GM12878 (cell line): ENCODE measurements around the gene FSHR. TPM values are rescaled to one million over a fixed set of nuclear protein-coding genes. Genes with fewer than 3 reads are reported as not detected.

ENCODE experiments used
- ATAC-seq: fragments of 200-7000 bp; cut with Tn5 transposase; 3 replicates; pipeline ENCODE4 v1.9.1; 2020; ENCODE audit warnings: mild to moderate bottlenecking, moderate library complexity
- BruUV-seq: library from RNA; stranded (reverse); fragments of 400-500 nt; replicated peaks from 2 replicates; lab custom pipeline; 2021; lab: Mats Ljungman, UMichigan
- CTCF ChIA-PET: fragments of 300-600 bp; sonication (Branson Sonifier 250); formaldehyde crosslinking; extraction: SDS; loops from one replicate; lab custom pipeline; 2021; ENCODE audit warnings: inconsistent platforms; lab: Yijun Ruan, JAX
- POLR2A ChIA-PET: fragments of 350-600 bp; formaldehyde crosslinking; extraction: SDS; loops from one replicate; lab custom pipeline; 2021; ENCODE audit warnings: inconsistent platforms; lab: Charles Lee
- RAD21 ChIA-PET: fragments of 300-600 bp; sonication (Branson Sonifier 250); formaldehyde crosslinking; loops from one replicate; lab custom pipeline; 2023; ENCODE audit warnings: antibody characterized with exemption; ENCODE audit not compliant: unreplicated experiment; lab: Charles Lee
- SMC1A ChIA-PET: fragments of 300-600 bp; sonication (Branson Sonifier 250); formaldehyde crosslinking; loops from one replicate; lab custom pipeline; 2023; ENCODE audit not compliant: unreplicated experiment, uncharacterized antibody; lab: Charles Lee
- DNase-seq: peaks from one replicate; pipeline ENCODE4 v3.0.0-alpha.2; 2011; ENCODE audit warnings: low read depth, low spot score
- FAIRE-seq: peaks from 3 replicates; lab custom pipeline; 2011; peaks lifted over from hg19 to GRCh38; lab: Jason Lieb, UNC
- H2AFZ ChIP-seq: 2 replicates; pipeline ENCODE4 v1.6.0; 2011; ENCODE audit warnings: low read depth, low read length, control low read depth; ENCODE audit not compliant: control insufficient read depth
- H3K27ac ChIP-seq: 2 replicates; pipeline ENCODE4 v1.5.1; 2011; ENCODE audit warnings: control low read depth; ENCODE audit not compliant: control insufficient read depth, insufficient read depth
- H3K27me3 ChIP-seq, 2 experiments: replicated peaks in 1 of 2; 2 replicates each; pipeline versions ENCODE4 v1.6.0 to v1.6.1; 2011; ENCODE audit warnings: low read length in 1 of 2; ENCODE audit not compliant: control insufficient read depth in 2 of 2, insufficient read depth in 2 of 2
- H3K36me3 ChIP-seq, 2 experiments: 2 replicates each; pipeline ENCODE4 v1.5.1; 2011; ENCODE audit warnings: low read length in 1 of 2; ENCODE audit not compliant: control insufficient read depth in 2 of 2, insufficient read depth in 2 of 2
- H3K4me1 ChIP-seq: 2 replicates; pipeline ENCODE4 v1.6.1; 2011; ENCODE audit warnings: mild to moderate bottlenecking, low read length, moderate library complexity, mixed read lengths; ENCODE audit not compliant: control insufficient read depth, insufficient read depth
- H3K4me2 ChIP-seq: 2 replicates; pipeline ENCODE4 v1.6.0; 2011; ENCODE audit warnings: control low read depth; ENCODE audit not compliant: control insufficient read depth, insufficient read depth
- H3K4me3 ChIP-seq: fragments of 200-600 bp; sonication (generic); 2 replicates; pipeline ENCODE4 v1.5.1; 2016
- H3K79me2 ChIP-seq: 2 replicates; pipeline ENCODE4 v1.6.0; 2011; ENCODE audit warnings: low read length; ENCODE audit not compliant: control insufficient read depth, insufficient read depth
- H3K9ac ChIP-seq: 2 replicates; pipeline ENCODE4 v1.8.0; 2011; ENCODE audit warnings: low read length, control low read depth, mixed read lengths; ENCODE audit not compliant: control insufficient read depth, insufficient read depth
- H3K9me3 ChIP-seq: replicated peaks from 3 replicates; pipeline ENCODE4 v1.5.1; 2011; ENCODE audit warnings: mild to moderate bottlenecking, low read length; ENCODE audit not compliant: control insufficient read depth, insufficient read depth
- H4K20me1 ChIP-seq: 2 replicates; pipeline ENCODE4 v1.6.0; 2011; ENCODE audit not compliant: control insufficient read depth, insufficient read depth
- ESRRA ChIP-seq: IDR thresholded peaks from 2 replicates; pipeline ENCODE4 v1.6.1; 2012; ENCODE audit warnings: mild to moderate bottlenecking, low read length, improper control_type of control experiment
- FOS ChIP-seq: IDR thresholded peaks from 3 replicates; pipeline ENCODE4 v1.6.1; 2011; ENCODE audit warnings: borderline replicate concordance; ENCODE audit not compliant: insufficient read length; ENCODE audit errors: extremely low read depth
- HDAC6 ChIP-seq: fragments of 200-600 bp; sonication (generic); IDR thresholded peaks from one replicate; pipeline ENCODE4 v1.8.0; 2017; ENCODE audit warnings: antibody characterized with exemption; ENCODE audit not compliant: unreplicated experiment
- POU2F2 ChIP-seq: IDR thresholded peaks from 3 replicates; pipeline ENCODE4 v1.6.1; 2011; ENCODE audit warnings: low read depth, mild to moderate bottlenecking, low read length, borderline replicate concordance
- RCOR1 ChIP-seq: conservative IDR thresholded peaks from 2 replicates; pipeline ENCODE4 v1.6.1; 2012; ENCODE audit warnings: low read depth, low read length, improper control_type of control experiment
- TAF1 ChIP-seq: IDR thresholded peaks from 2 replicates; pipeline ENCODE4 v1.6.1; 2011; ENCODE audit warnings: mild to moderate bottlenecking, low read depth, low read length, borderline replicate concordance
- TCF12 ChIP-seq: IDR thresholded peaks from 2 replicates; pipeline ENCODE4 v1.6.1; 2011; ENCODE audit warnings: low read depth, mild to moderate bottlenecking, low read length
- TCF7 ChIP-seq: IDR thresholded peaks from 2 replicates; pipeline ENCODE4 v1.6.1; 2014; ENCODE audit warnings: antibody characterized with exemption, borderline replicate concordance
- ZBED1 ChIP-seq: IDR thresholded peaks from 2 replicates; pipeline ENCODE4 v1.6.1; 2016; ENCODE audit warnings: borderline replicate concordance
- ZNF622 ChIP-seq: fragments of 450-650 bp; IDR thresholded peaks from 2 replicates; pipeline ENCODE4 v1.6.1; 2017; ENCODE audit warnings: mild to moderate bottlenecking, inconsistent platforms
- WGBS: methylation state at CpG from one replicate; pipeline ENCODE4 v1.1.6; 2016; ENCODE audit warnings: low lambda C conversion rate; ENCODE audit not compliant: insufficient replicate concordance, insufficient coverage; ENCODE audit errors: missing lambda C conversion rate; 5-methylcytosine and 5-hydroxymethylcytosine counted together
- in situ Hi-C: fragments of 300-500 bp; cut with MboI; formaldehyde crosslinking; loops from 9 replicates; pipeline ENCODE4 v1.14.3; 2018; ENCODE audit warnings: mixed read lengths
- intact Hi-C: fragments of 100-400 bp; cut with micrococcal nuclease; formaldehyde crosslinking; loops from one replicate; pipeline ENCODE4 v1.14.2; 2022; ENCODE audit not compliant: unreplicated experiment
- polyA plus RNA-seq, 11 experiments: library from polyadenylated mRNA; depleted of rRNA in 4 of 11; unstranded in 6 of 11; stranded (reverse) in 5 of 11; fragments of >200 nt; fragmentation: Nextera tagmentation in 4 of 11; fragmentation: Illumina TruSeq in 1 of 11; extraction: Ambion mirVana in 4 of 11; extraction: Trizol in 1 of 11; gene quantifications; 1 replicate in 1 of 11; 2 replicates in 10 of 11; pipeline versions ENCODE4 v1.2.1 to v1.2.3, GENCODE V29; 2011 to 2016; ENCODE audit warnings: inconsistent platforms in 2 of 11, missing spikeins in 2 of 11, low read depth in 1 of 11
- total RNA-seq, 4 experiments: library from RNA; depleted of rRNA in 3 of 4; stranded (reverse); fragments of >200 nt in 3 of 4; fragmentation: Illumina TruSeq in 1 of 4; extraction: Trizol in 1 of 4; gene quantifications; 2 replicates each; pipeline versions ENCODE4 v1.2.1 to v1.2.3, GENCODE V29; 2013 to 2021
- TF ChIP-seq, protein P1 (sequence below): fragments of 150-350 bp; IDR thresholded peaks from 2 replicates; pipeline ENCODE4 v1.6.1; 2014; ENCODE audit warnings: mild to moderate bottlenecking, low read depth, low read length
- TF ChIP-seq, protein P2 (sequence below), 3 experiments: IDR thresholded peaks in 2 of 3; conservative IDR thresholded peaks in 1 of 3; 2 replicates each; pipeline ENCODE4 v1.5.1; 2011; ENCODE audit warnings: low read depth in 3 of 3, low read length in 3 of 3, mild to moderate bottlenecking in 3 of 3, control low read depth in 2 of 3, moderate library complexity in 2 of 3, inconsistent platforms in 1 of 3, mixed read lengths in 1 of 3; ENCODE audit not compliant: control insufficient read depth in 2 of 3, insufficient read depth in 1 of 3; ENCODE audit errors: extremely low read depth in 1 of 3
- TF ChIP-seq, protein P3 (sequence below): IDR thresholded peaks from 2 replicates; pipeline ENCODE4 v1.6.1; 2012; ENCODE audit warnings: low read depth, low read length, improper control_type of control experiment

Gene FSHR
- total and polyA plus RNA-seq, 10 of the 15 experiments (the other 5 are each of a cell fraction or from before 2014, with no cell fraction given), result not detected

DNA sequence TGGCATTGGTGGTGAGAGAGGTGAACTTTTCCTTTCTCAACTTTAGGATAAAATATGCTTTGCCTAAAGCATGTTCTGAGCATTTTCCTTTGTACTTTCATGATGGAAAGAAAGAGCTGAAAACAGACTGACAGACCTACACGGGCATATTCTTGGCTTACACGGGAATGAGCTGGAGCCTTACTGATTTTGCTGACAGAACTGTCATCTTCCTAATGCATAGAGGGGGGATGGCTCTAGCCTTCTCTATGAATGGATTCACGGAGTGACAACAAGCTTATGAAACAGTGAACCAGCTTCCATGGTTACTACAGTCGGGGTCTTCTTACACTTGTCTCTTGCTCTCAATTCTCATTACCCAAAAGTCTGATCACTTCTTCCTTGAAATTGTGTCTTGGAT is 32.2 kb downstream of the FSHR start (continued):
- no peak for TF ChIP-seq ESRRA

DNA sequence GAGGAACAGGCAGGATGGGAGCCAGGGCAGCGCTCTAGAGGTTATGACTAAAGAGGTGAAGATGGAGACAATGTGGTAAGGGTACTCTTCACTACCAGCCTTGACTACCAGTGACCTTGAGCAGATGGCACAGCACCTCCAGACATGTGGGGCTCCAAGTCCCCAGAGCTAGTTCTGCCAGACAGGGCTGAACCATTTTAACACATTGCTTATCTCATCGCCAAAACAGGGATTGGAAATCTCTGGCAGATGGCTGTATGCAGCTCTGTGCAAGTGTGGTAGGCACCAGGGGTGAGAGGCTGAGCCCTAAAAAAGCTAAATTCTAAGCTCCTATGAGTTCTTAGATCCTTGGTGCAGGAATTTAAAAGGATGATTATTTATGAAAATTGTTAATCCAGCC is 41.3 kb downstream of the FSHR start:
- H3K4me1 ChIP-seq, result no peaks in the 10 kb centered on the region
- FAIRE-seq, result no peak
- no peak overlapping the region for H3K9ac ChIP-seq
- ChIA-PET RAD21 (no interaction called here), CTCF (interaction anchor here (0.6 kb wide), 1 partner anchor 76 kb away, joined by 3 read pairs; no protein-coding TSS in a partner anchor), POLR2A (no interaction called here), SMC1A (no interaction called here)
- no peaks in the 10 kb centered on the region for H3K9me3 ChIP-seq
- no peak for TF ChIP-seq HDAC6
- intact Hi-C loops (no loop called here), in situ Hi-C loops (no loop called here)
- no peak for ATAC-seq
- BruUV-seq, result no TSS peak
- no peaks in the 10 kb centered on the region for H4K20me1 ChIP-seq
- no peak overlapping the region for H3K4me2 ChIP-seq
- no peak overlapping the region for H3K4me3 ChIP-seq
- no peak overlapping the region for H2AFZ ChIP-seq
- no peaks in the 10 kb centered on the region for H3K79me2 ChIP-seq
- DNase-seq, result no peak
- 33% methylated on average over 2 of the region's 2 CpGs for WGBS
- no peak overlapping the region for H3K27ac ChIP-seq
- H3K36me3 ChIP-seq, result no peaks in the 10 kb centered on the region
- no peaks in the 10 kb centered on the region; a peak in 1 of 4 replicates for H3K27me3 ChIP-seq

DNA sequence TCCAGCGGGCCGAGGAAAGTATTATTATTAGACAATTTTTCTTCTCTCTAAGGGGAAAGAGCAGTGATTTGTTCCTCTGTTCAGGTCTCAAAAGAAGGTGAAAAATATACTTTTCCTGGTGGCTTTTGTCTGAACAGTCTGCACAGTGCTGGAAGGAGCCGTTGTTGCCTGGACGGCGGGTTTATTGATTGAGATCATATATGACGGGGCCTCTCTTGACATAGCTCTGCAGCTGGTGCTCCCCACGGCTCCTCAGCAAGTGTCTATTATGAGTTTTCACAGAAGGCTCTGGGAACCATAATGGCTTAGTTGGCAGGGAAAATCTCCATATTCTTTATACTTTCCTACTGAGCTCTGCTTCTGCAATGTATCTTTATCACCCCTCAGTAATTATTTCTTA is 42.9 kb downstream of the FSHR start:
- DNase-seq (no peak), FAIRE-seq (no peak), ATAC-seq (no peak)
- RAD21 ChIA-PET, result no interaction called here
- POLR2A ChIA-PET, result no interaction called here
- no peak overlapping the region for H2AFZ ChIP-seq
- intact Hi-C loops, result no loop called here
- no peaks in the 10 kb centered on the region for H3K9me3 ChIP-seq
- SMC1A ChIA-PET, result no interaction called here
- no peak overlapping the region for H3K27ac ChIP-seq
- no peak overlapping the region for H3K9ac ChIP-seq
- H3K27me3 ChIP-seq, result no peaks in the 10 kb centered on the region; a peak in 1 of 4 replicates
- no peaks in the 10 kb centered on the region for H3K4me1 ChIP-seq
- WGBS, result 41% methylated on average over 7 of the region's 7 CpGs
- H3K79me2 ChIP-seq, result no peaks in the 10 kb centered on the region
- no peak overlapping the region for H3K4me2 ChIP-seq
- TF ChIP-seq RCOR1 (no peak), FOS (no peak), ZBED1 (no peak), TAF1 (no peak), TCF7 (no peak), POU2F2 (no peak), ZNF622 (no peak), TCF12 (no peak)
- TF ChIP-seq, protein P1, sequence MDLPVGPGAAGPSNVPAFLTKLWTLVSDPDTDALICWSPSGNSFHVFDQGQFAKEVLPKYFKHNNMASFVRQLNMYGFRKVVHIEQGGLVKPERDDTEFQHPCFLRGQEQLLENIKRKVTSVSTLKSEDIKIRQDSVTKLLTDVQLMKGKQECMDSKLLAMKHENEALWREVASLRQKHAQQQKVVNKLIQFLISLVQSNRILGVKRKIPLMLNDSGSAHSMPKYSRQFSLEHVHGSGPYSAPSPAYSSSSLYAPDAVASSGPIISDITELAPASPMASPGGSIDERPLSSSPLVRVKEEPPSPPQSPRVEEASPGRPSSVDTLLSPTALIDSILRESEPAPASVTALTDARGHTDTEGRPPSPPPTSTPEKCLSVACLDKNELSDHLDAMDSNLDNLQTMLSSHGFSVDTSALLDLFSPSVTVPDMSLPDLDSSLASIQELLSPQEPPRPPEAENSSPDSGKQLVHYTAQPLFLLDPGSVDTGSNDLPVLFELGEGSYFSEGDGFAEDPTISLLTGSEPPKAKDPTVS, result no peak
- TF ChIP-seq, protein P2, sequence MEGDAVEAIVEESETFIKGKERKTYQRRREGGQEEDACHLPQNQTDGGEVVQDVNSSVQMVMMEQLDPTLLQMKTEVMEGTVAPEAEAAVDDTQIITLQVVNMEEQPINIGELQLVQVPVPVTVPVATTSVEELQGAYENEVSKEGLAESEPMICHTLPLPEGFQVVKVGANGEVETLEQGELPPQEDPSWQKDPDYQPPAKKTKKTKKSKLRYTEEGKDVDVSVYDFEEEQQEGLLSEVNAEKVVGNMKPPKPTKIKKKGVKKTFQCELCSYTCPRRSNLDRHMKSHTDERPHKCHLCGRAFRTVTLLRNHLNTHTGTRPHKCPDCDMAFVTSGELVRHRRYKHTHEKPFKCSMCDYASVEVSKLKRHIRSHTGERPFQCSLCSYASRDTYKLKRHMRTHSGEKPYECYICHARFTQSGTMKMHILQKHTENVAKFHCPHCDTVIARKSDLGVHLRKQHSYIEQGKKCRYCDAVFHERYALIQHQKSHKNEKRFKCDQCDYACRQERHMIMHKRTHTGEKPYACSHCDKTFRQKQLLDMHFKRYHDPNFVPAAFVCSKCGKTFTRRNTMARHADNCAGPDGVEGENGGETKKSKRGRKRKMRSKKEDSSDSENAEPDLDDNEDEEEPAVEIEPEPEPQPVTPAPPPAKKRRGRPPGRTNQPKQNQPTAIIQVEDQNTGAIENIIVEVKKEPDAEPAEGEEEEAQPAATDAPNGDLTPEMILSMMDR (IDR thresholded peaks at IDR 0.05 in 2 of 3, conservative IDR thresholded peaks at IDR 0.05 in 1 of 3; ENCODE audit: control insufficient read depth in 2 of 3, extremely low read depth in 1 of 3, insufficient read depth in 1 of 3, low read depth in 3 of 3, low read length in 3 of 3), result no peak
- TF ChIP-seq, protein P3, sequence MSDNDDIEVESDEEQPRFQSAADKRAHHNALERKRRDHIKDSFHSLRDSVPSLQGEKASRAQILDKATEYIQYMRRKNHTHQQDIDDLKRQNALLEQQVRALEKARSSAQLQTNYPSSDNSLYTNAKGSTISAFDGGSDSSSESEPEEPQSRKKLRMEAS, result no peak
- no peaks in the 10 kb centered on the region for H3K36me3 ChIP-seq
- BruUV-seq, result no TSS peak
- no peak overlapping the region for H3K4me3 ChIP-seq
- CTCF ChIA-PET, result no interaction called here
- no peaks in the 10 kb centered on the region for H4K20me1 ChIP-seq
- in situ Hi-C loops, result no loop called here
